ENCODE measurements around the gene TUBB2A. TPM values are rescaled to one million over a fixed set of nuclear protein-coding genes. Genes with fewer than 3 reads are reported as not detected.

TUBB2A gene
- total and polyA plus RNA-seq, 2 of the 13 experiments (the other 11 are each of a cell fraction or from before 2014, with no cell fraction given): 35.3 to 106 TPM

- TF ChIP-seq ZHX2 (IDR thresholded peaks at IDR 0.05; ENCODE audit: low read depth) (peak; percentile 18; the same call in 1 of the 2 replicates), ZHX2 (CRISPR knock-in tag; IDR thresholded peaks at IDR 0.05; ENCODE audit: borderline replicate concordance) (peak; percentile 78; the same call in 1 of the 2 replicates), ZNF747 (CRISPR knock-in tag; IDR thresholded peaks at IDR 0.05; ENCODE audit: borderline replicate concordance) (peak; percentile 98), NBN (conservative IDR thresholded peaks at IDR 0.05) (no peak), AKAP8 (CRISPR knock-in tag; IDR thresholded peaks at IDR 0.05) (peak; percentile 78), ZNF615 (CRISPR knock-in tag; IDR thresholded peaks at IDR 0.05; ENCODE audit: borderline replicate concordance) (no peak), FOXJ3 (CRISPR knock-in tag; IDR thresholded peaks at IDR 0.05; ENCODE audit: borderline replicate concordance) (no peak; the same call in 1 of the 2 replicates), IKZF4 (CRISPR knock-in tag; IDR thresholded peaks at IDR 0.05; ENCODE audit: borderline replicate concordance, low read depth, not compliant biosample characterization) (peak; percentile 99), ZSCAN12 (CRISPR knock-in tag; IDR thresholded peaks at IDR 0.05) (no peak; the same call in 1 of the 2 replicates), CBX5 (CRISPR knock-in tag; IDR thresholded peaks at IDR 0.05; ENCODE audit: borderline replicate concordance) (peak; percentile 93; the same call in 1 of the 2 replicates), KDM3A (CRISPR knock-in tag; IDR thresholded peaks at IDR 0.05; ENCODE audit: low read depth) (peak; percentile 88), ZNF432 (CRISPR knock-in tag; IDR thresholded peaks at IDR 0.05; ENCODE audit: borderline replicate concordance) (no peak), HOXA7 (CRISPR knock-in tag; IDR thresholded peaks at IDR 0.05) (no peak)
- TF ChIP-seq, protein P1, sequence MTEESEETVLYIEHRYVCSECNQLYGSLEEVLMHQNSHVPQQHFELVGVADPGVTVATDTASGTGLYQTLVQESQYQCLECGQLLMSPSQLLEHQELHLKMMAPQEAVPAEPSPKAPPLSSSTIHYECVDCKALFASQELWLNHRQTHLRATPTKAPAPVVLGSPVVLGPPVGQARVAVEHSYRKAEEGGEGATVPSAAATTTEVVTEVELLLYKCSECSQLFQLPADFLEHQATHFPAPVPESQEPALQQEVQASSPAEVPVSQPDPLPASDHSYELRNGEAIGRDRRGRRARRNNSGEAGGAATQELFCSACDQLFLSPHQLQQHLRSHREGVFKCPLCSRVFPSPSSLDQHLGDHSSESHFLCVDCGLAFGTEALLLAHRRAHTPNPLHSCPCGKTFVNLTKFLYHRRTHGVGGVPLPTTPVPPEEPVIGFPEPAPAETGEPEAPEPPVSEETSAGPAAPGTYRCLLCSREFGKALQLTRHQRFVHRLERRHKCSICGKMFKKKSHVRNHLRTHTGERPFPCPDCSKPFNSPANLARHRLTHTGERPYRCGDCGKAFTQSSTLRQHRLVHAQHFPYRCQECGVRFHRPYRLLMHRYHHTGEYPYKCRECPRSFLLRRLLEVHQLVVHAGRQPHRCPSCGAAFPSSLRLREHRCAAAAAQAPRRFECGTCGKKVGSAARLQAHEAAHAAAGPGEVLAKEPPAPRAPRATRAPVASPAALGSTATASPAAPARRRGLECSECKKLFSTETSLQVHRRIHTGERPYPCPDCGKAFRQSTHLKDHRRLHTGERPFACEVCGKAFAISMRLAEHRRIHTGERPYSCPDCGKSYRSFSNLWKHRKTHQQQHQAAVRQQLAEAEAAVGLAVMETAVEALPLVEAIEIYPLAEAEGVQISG (CRISPR knock-in tag; IDR thresholded peaks at IDR 0.05): peak; percentile 87
- TF ChIP-seq, protein P2, sequence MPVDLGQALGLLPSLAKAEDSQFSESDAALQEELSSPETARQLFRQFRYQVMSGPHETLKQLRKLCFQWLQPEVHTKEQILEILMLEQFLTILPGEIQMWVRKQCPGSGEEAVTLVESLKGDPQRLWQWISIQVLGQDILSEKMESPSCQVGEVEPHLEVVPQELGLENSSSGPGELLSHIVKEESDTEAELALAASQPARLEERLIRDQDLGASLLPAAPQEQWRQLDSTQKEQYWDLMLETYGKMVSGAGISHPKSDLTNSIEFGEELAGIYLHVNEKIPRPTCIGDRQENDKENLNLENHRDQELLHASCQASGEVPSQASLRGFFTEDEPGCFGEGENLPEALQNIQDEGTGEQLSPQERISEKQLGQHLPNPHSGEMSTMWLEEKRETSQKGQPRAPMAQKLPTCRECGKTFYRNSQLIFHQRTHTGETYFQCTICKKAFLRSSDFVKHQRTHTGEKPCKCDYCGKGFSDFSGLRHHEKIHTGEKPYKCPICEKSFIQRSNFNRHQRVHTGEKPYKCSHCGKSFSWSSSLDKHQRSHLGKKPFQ (CRISPR knock-in tag; IDR thresholded peaks at IDR 0.05; ENCODE audit: insufficient replicate concordance): peak; percentile 86
Observed at GRCh38 chr6:3118353-3119039, 38.8 kb downstream of the TUBB2A start, which contains the start of gene BPHL (continued).

All from HepG2 (cell line).